Right renal cortex interstitium (tissue), 3 donors: Measurements from ENCODE around the gene COL6A1. TPM values are rescaled to one million over a fixed set of nuclear protein-coding genes. Genes with fewer than 3 reads are reported as not detected.
A peak's percentile ranks its signal among the peaks of the same experiment; 100 is the strongest.

Experiments
- DNase-seq, 3 donors: peaks; one replicate each; pipeline ENCODE4 v3.0.0-alpha.2; 2013; ENCODE audit warnings: low read depth in 3 of 3, low spot score in 2 of 3
- polyA plus RNA-seq, 3 donors: library from polyadenylated mRNA; unstranded; fragments of 120-200 nt; gene quantifications; one replicate each; pipeline ENCODE4 v1.2.1, GENCODE V29; 2013; ENCODE audit not compliant: insufficient read length in 3 of 3

COL6A1 gene
- polyA plus RNA-seq, 3 donors, result 201 to 207 (median 205) TPM

GRCh38 chr21:46022551-46023525 is 41.3 kb downstream of the COL6A1 start:
- no peak for DNase-seq

DNA sequence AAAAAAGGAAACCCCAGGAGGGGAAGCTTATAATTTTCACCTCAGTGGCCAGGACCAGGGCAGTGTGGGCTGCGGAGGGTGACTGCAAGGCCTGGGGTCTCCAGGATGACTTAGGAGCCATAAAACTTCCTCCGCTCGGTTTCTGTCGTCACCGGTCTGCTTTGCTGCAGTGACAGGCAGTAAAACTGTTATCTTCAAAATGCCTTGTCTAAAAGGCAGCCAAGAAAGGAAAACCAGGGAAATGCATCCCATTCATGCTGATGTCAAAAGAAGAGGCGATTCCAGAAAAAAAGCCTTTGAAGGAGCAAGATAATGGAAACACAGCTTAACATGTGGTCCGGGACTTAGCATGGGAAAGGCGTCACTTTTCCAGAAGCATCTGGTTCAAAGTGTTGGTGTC is 42.0 kb downstream of the COL6A1 start:
- DNase-seq, result peak in 2 of 3 donors; percentile 54 to 61

- no peak for DNase-seq
These were observed 42.6 kb downstream of the COL6A1 start for GRCh38 chr21:46024141-46024540.

DNA sequence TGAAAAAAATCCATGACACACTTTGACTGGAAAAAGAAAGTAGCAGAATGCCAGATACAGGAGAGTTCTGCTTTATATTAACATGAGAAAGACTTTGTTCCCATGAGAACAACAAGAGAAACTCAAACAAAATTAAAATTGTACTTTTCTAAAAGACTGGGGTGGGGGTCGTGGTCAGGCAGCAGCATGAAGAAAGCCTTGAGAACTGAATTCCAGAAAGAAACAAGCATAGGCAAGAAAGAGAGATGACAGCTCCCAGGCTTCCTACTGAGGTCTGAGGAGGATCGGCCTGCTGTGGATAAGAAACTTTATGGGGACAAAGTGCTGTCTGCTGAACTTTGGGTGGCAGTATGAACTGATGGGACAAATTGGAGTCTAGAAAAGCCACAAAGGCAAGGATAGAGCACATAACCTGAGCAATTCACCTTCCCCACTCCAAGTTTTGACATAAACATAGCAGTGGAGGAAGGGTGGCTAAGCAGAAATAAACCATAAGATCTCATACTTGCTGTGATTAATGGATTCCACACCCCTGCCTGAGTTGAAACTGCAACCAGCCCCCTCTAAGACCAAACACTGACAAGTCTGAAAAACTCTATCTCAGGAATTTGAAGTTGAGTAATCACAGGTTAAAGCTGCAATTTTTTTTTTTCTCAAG is 43.7 kb downstream of the COL6A1 start:
- DNase-seq, result no peak

- DNase-seq, result no peak
These were observed 46.4 kb downstream of the COL6A1 start for GRCh38 chr21:46027851-46028493.

GRCh38 chr21:46028573-46029091 is 47.1 kb downstream of the COL6A1 start:
- no peak for DNase-seq

GRCh38 chr21:46029186-46029924 is 47.8 kb downstream of the COL6A1 start:
- DNase-seq, result no peak

- no peak for DNase-seq
These were observed 49.9 kb downstream of the COL6A1 start for GRCh38 chr21:46031484-46031883.

GRCh38 chr21:46032100-46032499 is 50.5 kb downstream of the COL6A1 start:
- DNase-seq, result no peak

- DNase-seq, result no peak
These were observed 52.1 kb downstream of the COL6A1 start for GRCh38 chr21:46033410-46034400.

DNA sequence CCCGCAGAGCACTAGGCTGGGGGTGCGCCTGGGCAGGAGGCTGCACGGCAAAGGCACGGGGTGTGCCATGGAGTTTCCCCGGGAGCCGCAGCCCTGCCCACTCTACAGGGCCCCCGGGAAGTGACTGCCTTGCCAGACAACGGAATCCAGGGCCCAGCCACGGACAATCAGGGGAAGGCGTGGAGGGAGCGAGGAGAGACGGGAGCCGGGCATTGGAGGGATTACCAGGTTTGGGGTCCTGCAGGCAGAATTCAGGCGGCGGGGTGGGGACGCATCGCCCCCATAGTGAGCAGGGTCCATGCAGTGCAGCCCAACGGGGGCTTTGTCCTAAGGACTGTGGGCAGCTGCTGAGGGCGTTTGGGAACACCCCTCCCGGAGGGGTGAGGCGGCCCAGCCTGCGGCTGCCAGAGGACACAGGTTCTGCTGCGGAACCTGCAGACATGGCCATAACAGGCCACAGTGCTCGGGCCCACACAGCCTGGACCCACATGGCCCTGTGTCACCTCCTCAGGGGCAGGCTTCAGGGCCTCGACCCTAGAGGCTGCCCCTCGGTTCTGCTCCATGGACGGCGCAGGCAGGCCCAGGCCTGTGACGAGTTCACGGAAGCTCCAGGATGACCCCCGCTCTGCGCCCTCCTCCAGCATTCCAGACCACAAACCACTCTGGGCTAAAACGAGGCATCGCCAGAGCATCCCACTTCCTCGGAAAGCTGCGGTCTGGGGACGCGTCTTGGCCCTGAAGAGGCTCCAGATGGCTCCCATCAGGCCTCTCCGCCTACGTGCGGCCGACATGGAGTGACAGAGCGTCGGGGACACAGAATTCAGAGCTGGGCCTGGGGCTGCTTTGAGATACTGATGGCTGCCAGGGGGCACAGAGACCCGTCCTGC is 54.5 kb downstream of the COL6A1 start:
- peak in 2 of 3 donors; percentile 65 to 67 for DNase-seq

DNA sequence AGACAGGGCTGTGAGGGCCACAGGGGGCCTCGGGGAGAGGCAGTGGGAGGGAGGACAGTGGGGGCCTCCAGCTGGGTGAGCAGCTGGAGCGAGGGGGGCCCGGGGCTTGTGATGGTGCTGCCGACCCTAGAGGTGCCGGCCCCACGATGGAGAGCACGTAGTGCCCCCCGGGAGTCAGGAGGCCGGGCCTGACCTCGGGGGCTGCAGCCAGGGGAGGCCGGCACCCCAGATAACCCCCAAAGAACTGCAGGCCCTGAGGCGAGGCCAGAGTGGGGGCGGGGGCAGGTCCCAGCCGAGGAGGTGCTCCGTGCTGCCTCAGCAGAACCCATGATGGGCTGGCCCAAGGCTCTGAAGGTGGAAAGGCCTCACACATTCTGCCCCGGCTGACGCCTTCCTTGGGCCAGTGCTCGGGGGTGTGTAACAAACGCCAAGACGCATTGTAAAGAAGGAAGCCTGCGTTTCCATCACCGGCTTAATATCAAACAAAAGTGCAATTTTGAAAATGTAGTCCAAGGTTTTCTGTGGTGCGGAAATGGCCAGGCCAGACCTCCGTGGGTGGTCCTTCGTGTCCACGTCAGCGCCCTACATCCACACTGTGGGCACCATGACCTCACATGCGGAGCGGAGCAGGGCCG is 55.2 kb downstream of the COL6A1 start:
- no peak for DNase-seq

DNA sequence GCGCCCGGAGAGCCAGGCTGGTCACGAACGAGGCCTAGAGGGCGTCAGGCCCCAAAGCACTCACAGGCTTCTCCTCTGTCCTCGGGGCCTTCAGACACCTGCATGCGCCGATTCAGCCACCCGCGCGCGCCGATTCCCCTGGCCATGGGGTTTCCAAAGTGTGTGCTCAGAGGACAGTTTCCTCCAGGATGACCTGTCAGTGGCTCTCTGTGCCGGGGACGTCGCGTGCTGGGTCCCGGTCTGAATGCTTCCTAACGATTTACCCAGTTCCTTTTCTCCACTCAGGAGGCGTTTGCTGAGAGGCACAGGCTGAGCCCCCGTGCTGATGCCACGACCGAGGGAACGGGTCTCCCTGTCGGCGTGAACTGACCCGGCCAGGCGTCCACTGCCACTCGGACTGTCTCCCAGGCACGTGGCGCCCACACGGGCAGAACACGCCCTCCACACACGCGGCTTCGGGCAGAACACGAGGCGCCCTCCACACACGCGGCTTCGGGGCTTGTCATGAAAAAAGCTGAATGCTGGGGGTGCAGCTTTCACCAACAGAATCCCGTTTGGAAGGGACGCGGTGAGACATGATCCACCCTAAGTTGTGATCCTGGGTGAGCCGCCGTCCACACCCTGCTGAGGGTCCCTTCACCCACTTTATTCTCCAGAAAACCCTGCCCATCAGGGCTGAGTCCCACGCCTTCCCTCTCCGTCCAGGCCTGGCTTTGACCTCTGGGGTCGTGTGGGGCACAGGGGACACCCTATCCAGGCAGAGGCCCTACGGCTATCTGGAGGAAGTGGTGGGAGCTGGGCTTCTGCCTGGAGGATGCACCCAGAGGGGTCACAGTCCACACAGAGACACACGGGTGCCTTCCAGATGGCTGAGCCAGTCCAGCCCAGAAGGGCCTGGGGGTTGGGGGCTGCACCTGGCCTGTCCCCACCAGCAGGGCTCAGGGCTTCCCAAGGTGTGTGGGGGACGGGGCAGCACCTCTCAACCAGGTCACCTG is 56.1 kb downstream of the COL6A1 start:
- no peak for DNase-seq

DNA sequence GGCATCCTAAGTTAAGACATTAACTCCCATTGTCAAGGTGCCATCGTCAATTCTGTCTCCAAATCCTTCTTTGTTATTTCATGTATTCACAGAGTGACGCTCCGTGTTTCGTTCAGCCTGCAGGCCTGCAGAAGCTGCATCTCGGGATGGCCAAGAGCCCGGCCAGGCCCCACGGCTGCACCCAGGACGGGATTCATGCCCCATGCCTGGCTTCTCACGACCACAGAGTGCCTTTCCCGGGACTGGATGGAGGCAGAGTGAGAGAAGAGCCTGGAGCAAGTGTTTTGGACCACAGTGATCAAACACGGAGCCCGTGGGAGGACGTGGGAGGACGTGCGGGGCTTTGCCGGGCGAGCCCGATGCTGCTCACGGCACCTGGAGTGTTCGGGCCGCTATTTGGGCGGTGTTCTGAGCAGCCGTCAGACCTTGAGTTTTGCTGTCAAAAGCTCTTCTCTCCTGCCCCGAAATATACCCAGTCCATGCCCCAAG is 56.8 kb downstream of the COL6A1 start:
- DNase-seq, result no peak

DNA sequence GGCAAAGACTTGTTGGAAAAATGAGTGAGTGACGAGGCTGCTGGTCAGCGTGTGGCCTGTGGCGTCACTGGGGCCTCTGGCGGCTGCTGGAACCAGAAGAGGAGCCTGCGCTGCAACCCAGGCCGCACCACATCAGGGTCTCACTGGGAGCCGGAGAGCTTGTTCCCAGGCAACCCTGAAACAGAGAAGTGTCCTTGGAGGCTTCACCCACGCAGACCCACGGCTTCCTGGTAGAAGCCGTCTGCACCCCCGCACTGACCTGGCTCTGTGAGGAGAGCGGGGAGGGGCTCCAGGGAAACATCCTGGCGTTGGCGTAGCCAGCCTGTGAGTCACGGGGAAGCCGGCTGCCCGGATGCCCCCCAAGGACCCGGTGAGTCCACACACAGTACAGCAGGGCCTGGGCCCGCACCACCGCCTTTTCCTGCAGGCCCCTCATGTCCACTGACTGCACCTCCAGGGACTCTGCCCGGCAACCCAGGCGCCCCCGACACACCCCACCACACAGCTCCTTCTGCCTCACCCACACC is 57.4 kb downstream of the COL6A1 start:
- DNase-seq, result no peak
